ENCODE results near the gene MBNL1. TPM values are rescaled to one million over a fixed set of nuclear protein-coding genes. Genes with fewer than 3 reads are reported as not detected.

The MBNL1 gene
- total and polyA plus RNA-seq, 2 donors (not counting 3 experiments of a cell fraction or from before 2014, with no cell fraction given): 179 to 362 TPM

GRCh38 chr3:152399374-152399773, 130.6 kb downstream of the MBNL1 start:
- peaks cover 21% of the 10 kb centered on the region for H4K20me1 ChIP-seq (replicated peaks; ENCODE audit: control insufficient read depth, extremely low read depth, insufficient read depth, low read length)
- no peak overlapping the region for H3K4me3 ChIP-seq (replicated peaks in 1 of 3; ENCODE audit: insufficient read depth in 1 of 3, low read depth in 1 of 3, low read length in 3 of 3)
- peaks cover 29% of the 10 kb centered on the region for H3K4me1 ChIP-seq (ENCODE audit: control insufficient read depth, extremely low read depth, insufficient read depth, low read length)
- intact Hi-C loops (cut with micrococcal nuclease) (no loop called here), dilution Hi-C loops (cut with MboI; ENCODE audit: extremely low pct_ligation_motif_present, low sequenced_read_pairs) (no loop called here)
- peaks cover 0 to 4% of the 10 kb centered on the region in 2 experiments for H3K36me3 ChIP-seq (ENCODE audit: control insufficient read depth in 2 of 2, extremely low read depth in 1 of 2, insufficient read depth in 2 of 2, low read length in 2 of 2)
- H3K27ac ChIP-seq (ENCODE audit: insufficient read depth, low read depth, low read length): no peak overlapping the region
- peaks cover 99% of the 10 kb centered on the region for H3K79me2 ChIP-seq (ENCODE audit: control insufficient read depth, insufficient read depth, low read length)
- no peaks in the 10 kb centered on the region for H3K9me1 ChIP-seq (replicated peaks; ENCODE audit: control insufficient read depth, extremely low read depth, insufficient read depth, low read length)
- no TSS peak for BruUV-seq (replicated peaks)
- CTCF ChIA-PET: interaction anchor here (1.0 to 1.9 kb wide), 9 partner anchors 9 to 373 kb away, joined by 3 to 6 read pairs (median 4); no protein-coding TSS in a partner anchor
- peak overlapping the region; percentile 23 for H3K4me2 ChIP-seq (ENCODE audit: insufficient read depth, low read length)
- TF ChIP-seq CTCF (IDR thresholded peaks at IDR 0.05; ENCODE audit: extremely low read depth in 1 of 2, insufficient read depth in 1 of 2, low read depth in 1 of 2, low read length in 2 of 2) (no peak), POLR2A (IDR thresholded peaks at IDR 0.05; ENCODE audit: low read depth, low read length) (no peak), GATA2 (IDR thresholded peaks at IDR 0.05; ENCODE audit: insufficient read depth, insufficient read length, low read depth, low read length) (no peak), MAX (IDR thresholded peaks at IDR 0.05; ENCODE audit: insufficient read depth, insufficient read length) (no peak), FOS (IDR thresholded peaks at IDR 0.05; ENCODE audit: borderline replicate concordance, insufficient read depth, low read length) (peak; percentile 10), EZH2 (IDR thresholded peaks at IDR 0.05; ENCODE audit: borderline replicate concordance, low read depth, low read length, severe bottlenecking) (no peak), MYC (IDR thresholded peaks at IDR 0.05; ENCODE audit: low read depth, low read length) (no peak)
- H2AFZ ChIP-seq (ENCODE audit: low read depth, low read length): no peak overlapping the region
- H3K27me3 ChIP-seq (ENCODE audit: control insufficient read depth in 2 of 2, insufficient read depth in 2 of 2, low read length in 2 of 2): no peaks in the 10 kb centered on the region
- DNase-seq (ENCODE audit: low read depth, low spot score) (no peak), FAIRE-seq (no peak)
- no peak overlapping the region for H3K9ac ChIP-seq (replicated peaks; ENCODE audit: extremely low read depth, insufficient read depth, low read length)
- POLR2A ChIA-PET: no interaction called here
- no peaks in the 10 kb centered on the region for H3K9me3 ChIP-seq (replicated peaks; ENCODE audit: control insufficient read depth, insufficient read depth, low read length)
